MM.1S (cell line): ENCODE results near the gene SNRNP40.

Source experiments
- EZH2 ChIP-seq: fragments of 300-600 bp; sonication (generic); optimal IDR thresholded peaks from 2 replicates; pipeline ENCODE3; 2017; ENCODE audit warnings: low read depth, mild to moderate bottlenecking, antibody characterized with exemption, low read length, mixed read lengths
- EZH2phosphoT487 ChIP-seq: fragments of 300-600 bp; sonication (generic); IDR thresholded peaks from 2 replicates; pipeline ENCODE4 v1.6.1; 2018; ENCODE audit warnings: antibody characterized with exemption, low read length
- TF ChIP-seq, protein P1 (sequence below): fragments of 300-600 bp; sonication (generic); IDR thresholded peaks from 2 replicates; pipeline ENCODE4 v1.5.1; 2016; ENCODE audit warnings: antibody characterized with exemption, low read length, mixed read lengths

DNA sequence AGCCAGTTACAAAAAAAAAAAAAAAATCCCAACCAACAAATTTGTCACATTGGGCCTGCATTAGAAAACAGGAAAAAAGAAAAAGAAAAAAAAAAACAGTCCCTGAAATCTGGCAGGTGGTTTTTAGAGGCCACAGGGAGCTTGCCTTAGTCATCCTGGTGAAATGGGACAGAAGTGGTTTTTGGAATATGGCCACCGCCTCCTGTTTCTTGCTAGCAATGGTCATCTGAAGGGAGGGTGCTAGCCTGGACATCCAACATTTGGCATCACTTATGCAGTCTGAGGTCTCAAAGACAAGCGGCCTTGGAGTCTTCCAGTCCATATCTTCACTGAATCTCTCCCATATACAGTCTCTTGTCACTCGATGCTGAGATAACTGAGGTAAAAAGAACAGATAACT is 36.8 kb downstream of the SNRNP40 start:
- TF ChIP-seq, protein P1, sequence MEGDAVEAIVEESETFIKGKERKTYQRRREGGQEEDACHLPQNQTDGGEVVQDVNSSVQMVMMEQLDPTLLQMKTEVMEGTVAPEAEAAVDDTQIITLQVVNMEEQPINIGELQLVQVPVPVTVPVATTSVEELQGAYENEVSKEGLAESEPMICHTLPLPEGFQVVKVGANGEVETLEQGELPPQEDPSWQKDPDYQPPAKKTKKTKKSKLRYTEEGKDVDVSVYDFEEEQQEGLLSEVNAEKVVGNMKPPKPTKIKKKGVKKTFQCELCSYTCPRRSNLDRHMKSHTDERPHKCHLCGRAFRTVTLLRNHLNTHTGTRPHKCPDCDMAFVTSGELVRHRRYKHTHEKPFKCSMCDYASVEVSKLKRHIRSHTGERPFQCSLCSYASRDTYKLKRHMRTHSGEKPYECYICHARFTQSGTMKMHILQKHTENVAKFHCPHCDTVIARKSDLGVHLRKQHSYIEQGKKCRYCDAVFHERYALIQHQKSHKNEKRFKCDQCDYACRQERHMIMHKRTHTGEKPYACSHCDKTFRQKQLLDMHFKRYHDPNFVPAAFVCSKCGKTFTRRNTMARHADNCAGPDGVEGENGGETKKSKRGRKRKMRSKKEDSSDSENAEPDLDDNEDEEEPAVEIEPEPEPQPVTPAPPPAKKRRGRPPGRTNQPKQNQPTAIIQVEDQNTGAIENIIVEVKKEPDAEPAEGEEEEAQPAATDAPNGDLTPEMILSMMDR = no peak
- TF ChIP-seq EZH2phosphoT487 = no peak
- no peak for TF ChIP-seq EZH2
